Ovary (tissue), 3 donors: ENCODE data around the gene DRD3.

Experiments
- CTCF ChIP-seq, 3 donors: fragments of 450-650 bp in 2 of 3; fragments of 200-600 bp in 1 of 3; IDR thresholded peaks; one replicate each; pipeline versions ENCODE4 v1.5.1 to v1.8.0; 2016 to 2022; ENCODE audit warnings: antibody characterized with exemption in 3 of 3, mild to moderate bottlenecking in 1 of 3
- POLR2A ChIP-seq: fragments of 450-650 bp; IDR thresholded peaks from one replicate; pipeline ENCODE4 v1.6.1; 2017; ENCODE audit warnings: antibody characterized with exemption, mild to moderate bottlenecking, moderate library complexity
- donor health status: DM: no; HTN: no; CAD: no.

- TF ChIP-seq POLR2A (no peak), CTCF (IDR thresholded peaks at IDR 0.05) (no peak)
Observed at GRCh38 chr3:114139836-114140235, 39.0 kb downstream of the DRD3 start.
